ENCODE results near the gene PHLDA1. TPM values are rescaled to one million over a fixed set of nuclear protein-coding genes. Genes with fewer than 3 reads are reported as not detected.

The PHLDA1 gene
- 4.5 to 14.0 TPM (median 12.1 TPM) in 3 replicates for total RNA-seq
- long read RNA-seq, full-length matches to known transcripts: 85 of 88 reads
- long read RNA-seq, partial matches to known transcripts: 0 of 88 reads
- long read RNA-seq, other reads (novel, unspliced or antisense): 3 of 88 reads

DNA sequence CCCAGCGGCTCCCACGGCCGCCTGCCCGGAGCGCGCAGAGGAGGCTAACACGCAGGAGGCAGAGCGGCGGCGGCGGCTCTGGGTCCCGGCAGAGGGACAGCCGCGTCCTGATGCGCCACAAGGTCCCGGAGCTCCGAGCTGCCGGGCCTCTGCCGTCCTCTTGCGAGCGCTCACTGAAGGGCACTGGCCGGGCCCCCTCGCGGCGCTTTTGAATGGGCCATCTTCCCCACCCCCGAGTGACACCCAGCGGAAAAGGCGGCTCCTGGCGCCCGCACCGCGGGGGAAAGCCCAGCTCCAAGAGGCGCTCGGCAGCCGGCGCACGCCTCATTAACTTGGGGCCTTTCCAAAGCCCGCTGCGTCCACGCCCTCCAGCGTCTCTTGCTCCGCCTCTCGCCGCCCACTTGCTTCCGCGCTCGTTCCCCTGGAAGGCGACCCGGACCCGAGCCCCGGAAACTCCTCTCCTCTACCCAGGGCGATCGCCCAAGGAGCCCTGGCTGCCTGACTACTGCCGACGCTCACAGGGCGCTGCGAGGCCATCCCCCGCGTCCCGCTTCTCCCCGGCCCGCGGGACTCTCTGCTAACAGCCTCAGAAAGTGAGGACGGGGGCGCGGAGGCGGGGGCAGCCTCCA, at the start of gene PHLDA1:
Gene PHLDA1 (minus strand): TSS at position 363 of the 629 bp plus-strand sequence.
- peaks cover 53% of the 10 kb centered on the region for H3K4me1 Mint-ChIP-seq (ENCODE audit: low read depth)
- H3K36me3 Mint-ChIP-seq (ENCODE audit: low read depth): peaks cover 1% of the 10 kb centered on the region
- TF ChIP-seq, protein P1, sequence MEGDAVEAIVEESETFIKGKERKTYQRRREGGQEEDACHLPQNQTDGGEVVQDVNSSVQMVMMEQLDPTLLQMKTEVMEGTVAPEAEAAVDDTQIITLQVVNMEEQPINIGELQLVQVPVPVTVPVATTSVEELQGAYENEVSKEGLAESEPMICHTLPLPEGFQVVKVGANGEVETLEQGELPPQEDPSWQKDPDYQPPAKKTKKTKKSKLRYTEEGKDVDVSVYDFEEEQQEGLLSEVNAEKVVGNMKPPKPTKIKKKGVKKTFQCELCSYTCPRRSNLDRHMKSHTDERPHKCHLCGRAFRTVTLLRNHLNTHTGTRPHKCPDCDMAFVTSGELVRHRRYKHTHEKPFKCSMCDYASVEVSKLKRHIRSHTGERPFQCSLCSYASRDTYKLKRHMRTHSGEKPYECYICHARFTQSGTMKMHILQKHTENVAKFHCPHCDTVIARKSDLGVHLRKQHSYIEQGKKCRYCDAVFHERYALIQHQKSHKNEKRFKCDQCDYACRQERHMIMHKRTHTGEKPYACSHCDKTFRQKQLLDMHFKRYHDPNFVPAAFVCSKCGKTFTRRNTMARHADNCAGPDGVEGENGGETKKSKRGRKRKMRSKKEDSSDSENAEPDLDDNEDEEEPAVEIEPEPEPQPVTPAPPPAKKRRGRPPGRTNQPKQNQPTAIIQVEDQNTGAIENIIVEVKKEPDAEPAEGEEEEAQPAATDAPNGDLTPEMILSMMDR (IDR thresholded peaks at IDR 0.05): peak; percentile 81
- H3K27ac Mint-ChIP-seq (ENCODE audit: unreplicated experiment): peak within 1 kb of the TSS; percentile 97
- H3K4me3 Mint-ChIP-seq (ENCODE audit: unreplicated experiment): peak within 1 kb of the TSS; percentile 94
- H3K27me3 Mint-ChIP-seq (ENCODE audit: low read depth): no peaks in the 10 kb centered on the region
- peak; percentile 95 for DNase-seq (ENCODE audit: low spot score)
- no peaks in the 10 kb centered on the region for H3K9me3 Mint-ChIP-seq (ENCODE audit: low read depth)

DNA sequence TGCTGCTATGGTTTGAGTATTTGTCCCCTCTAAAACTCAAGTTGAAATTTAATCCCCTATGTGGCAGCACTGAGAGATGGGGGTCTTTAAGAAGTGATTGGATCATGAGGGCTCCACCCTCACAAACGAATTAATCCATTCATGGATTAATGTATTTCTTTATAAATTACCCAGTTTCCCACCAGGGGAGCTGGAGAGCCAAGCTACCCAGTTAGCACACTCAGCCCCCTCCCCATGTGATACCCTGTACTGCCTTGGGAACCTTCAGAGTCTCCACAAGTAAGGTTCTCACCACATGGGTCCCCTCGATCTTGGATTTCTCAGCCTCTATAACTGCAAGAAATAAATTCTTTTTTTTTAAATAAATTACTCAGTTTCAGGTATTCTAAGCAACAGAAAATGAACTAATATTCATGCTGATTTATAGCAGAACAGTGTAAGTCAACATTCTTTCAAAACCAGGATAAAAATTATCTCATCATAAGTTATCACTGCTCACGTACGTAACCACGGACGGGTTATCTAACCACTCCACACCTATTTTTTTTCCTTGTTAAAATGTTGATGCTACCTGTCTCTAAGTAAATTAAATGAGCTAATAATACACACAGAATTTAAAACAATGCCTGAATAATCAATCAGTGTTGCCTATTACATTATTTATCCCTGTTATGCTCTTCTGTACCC, 49.3 kb upstream of the PHLDA1 start:
- no peak overlapping the region for H3K4me3 Mint-ChIP-seq (ENCODE audit: unreplicated experiment)
- no peaks in the 10 kb centered on the region for H3K27me3 Mint-ChIP-seq (ENCODE audit: low read depth)
- TF ChIP-seq, protein P1 (IDR thresholded peaks at IDR 0.05): peak; percentile 63
- peaks cover 70% of the 10 kb centered on the region for H3K4me1 Mint-ChIP-seq (ENCODE audit: low read depth)
- peaks cover 8% of the 10 kb centered on the region for H3K36me3 Mint-ChIP-seq (ENCODE audit: low read depth)
- H3K27ac Mint-ChIP-seq (ENCODE audit: unreplicated experiment): peak overlapping the region; percentile 19
- H3K9me3 Mint-ChIP-seq (ENCODE audit: low read depth): peaks cover 8% of the 10 kb centered on the region
- DNase-seq (ENCODE audit: low spot score): no peak

- TF ChIP-seq, protein P1 (IDR thresholded peaks at IDR 0.05): no peak
- no peak for DNase-seq (ENCODE audit: low spot score)
- peak overlapping the region; percentile 57 for H3K27ac Mint-ChIP-seq (ENCODE audit: unreplicated experiment)
- peaks cover 67% of the 10 kb centered on the region for H3K4me1 Mint-ChIP-seq (ENCODE audit: low read depth)
- peaks cover 8% of the 10 kb centered on the region for H3K36me3 Mint-ChIP-seq (ENCODE audit: low read depth)
- H3K9me3 Mint-ChIP-seq (ENCODE audit: low read depth): peaks cover 8% of the 10 kb centered on the region
- no peak overlapping the region for H3K4me3 Mint-ChIP-seq (ENCODE audit: unreplicated experiment)
- no peaks in the 10 kb centered on the region for H3K27me3 Mint-ChIP-seq (ENCODE audit: low read depth)
These were observed 48.6 kb upstream of the PHLDA1 start for GRCh38 chr12:76080017-76080728.

DNA sequence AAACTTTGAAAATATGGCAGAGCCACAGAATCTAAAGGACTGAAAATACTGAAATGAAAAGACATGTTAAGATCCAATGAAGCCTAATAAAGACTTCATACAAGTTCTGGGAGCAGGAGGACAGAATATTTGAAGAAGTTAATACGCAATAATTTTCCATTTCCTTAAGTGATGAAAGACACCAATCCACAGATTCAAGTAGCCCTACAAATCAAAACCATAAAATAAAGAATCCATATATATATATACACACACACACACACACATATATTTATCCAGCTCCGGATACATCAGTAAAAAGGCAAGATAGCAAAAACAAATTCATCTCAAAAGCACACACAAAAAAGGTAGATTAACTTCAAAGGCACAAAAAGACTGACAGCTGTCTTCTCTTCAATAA, 47.2 kb upstream of the PHLDA1 start:
- Mint-ChIP-seq H3K27ac (ENCODE audit: unreplicated experiment) (peak overlapping the region; percentile 67), H3K4me1 (ENCODE audit: low read depth) (peaks cover 69% of the 10 kb centered on the region), H3K36me3 (ENCODE audit: low read depth) (peaks cover 8% of the 10 kb centered on the region), H3K4me3 (ENCODE audit: unreplicated experiment) (no peak overlapping the region), H3K9me3 (ENCODE audit: low read depth) (peaks cover 8% of the 10 kb centered on the region), H3K27me3 (ENCODE audit: low read depth) (no peaks in the 10 kb centered on the region)
- DNase-seq (ENCODE audit: low spot score): no peak
- TF ChIP-seq, protein P1 (IDR thresholded peaks at IDR 0.05): no peak

DNA sequence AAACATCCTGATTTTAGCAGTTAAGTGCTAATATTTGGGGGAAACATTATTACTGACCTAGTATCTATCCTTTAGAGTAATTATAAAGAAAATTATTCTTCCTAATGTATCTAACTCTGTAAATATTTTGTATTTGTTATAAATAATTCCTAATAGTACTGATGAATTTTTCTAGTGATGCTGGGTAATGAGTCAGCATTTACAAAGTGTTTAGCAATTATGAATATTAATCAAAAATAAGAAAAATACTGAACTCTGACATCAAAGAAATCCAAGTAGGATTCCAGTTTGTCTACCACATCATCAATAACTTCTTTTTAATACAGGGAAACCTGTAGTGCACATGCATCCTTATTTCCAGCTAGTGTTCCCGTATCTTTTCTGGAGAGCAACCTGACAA, 43.9 kb upstream of the PHLDA1 start:
- peaks cover 8% of the 10 kb centered on the region for H3K9me3 Mint-ChIP-seq (ENCODE audit: low read depth)
- H3K27me3 Mint-ChIP-seq (ENCODE audit: low read depth): no peaks in the 10 kb centered on the region
- TF ChIP-seq, protein P1 (IDR thresholded peaks at IDR 0.05): no peak
- DNase-seq (ENCODE audit: low spot score): no peak
- H3K4me1 Mint-ChIP-seq (ENCODE audit: low read depth): peaks cover 66% of the 10 kb centered on the region
- H3K36me3 Mint-ChIP-seq (ENCODE audit: low read depth): peaks cover 19% of the 10 kb centered on the region
- no peak overlapping the region for H3K27ac Mint-ChIP-seq (ENCODE audit: unreplicated experiment)
- H3K4me3 Mint-ChIP-seq (ENCODE audit: unreplicated experiment): no peak overlapping the region
